SK-N-SH treated with all-trans-retinoic acid at 6 μM for 48 hours (cell line): ENCODE data around the gene GMPS.

ENCODE experiments used
- ATAC-seq: fragments of 200-7000 bp; cut with Tn5 transposase; 3 replicates; pipeline ENCODE4 v1.9.1; 2020; ENCODE audit warnings: mild to moderate bottlenecking, moderate library complexity
- ARNTL ChIP-seq: fragments of 450-650 bp; formaldehyde crosslinking; IDR thresholded peaks from 2 replicates; pipeline ENCODE4 v1.5.0; 2020; ENCODE audit warnings: low read depth, mild to moderate bottlenecking, moderate library complexity, borderline replicate concordance
- BACH2 ChIP-seq: fragments of 250-450 bp; sonication (Bioruptor Pico); IDR thresholded peaks from 2 replicates; pipeline ENCODE4 v1.9.0; 2021; ENCODE audit warnings: mild to moderate bottlenecking, borderline replicate concordance
- CREB5 ChIP-seq: fragments of 250-450 bp; sonication (Bioruptor Pico); IDR thresholded peaks from 2 replicates; pipeline ENCODE4 v1.5.1; 2020; ENCODE audit warnings: low read depth, mild to moderate bottlenecking, moderate library complexity
- CSDC2 ChIP-seq: fragments of 250-450 bp; sonication (Bioruptor Pico); IDR thresholded peaks from 2 replicates; pipeline ENCODE4 v1.5.0; 2020; ENCODE audit warnings: mild to moderate bottlenecking, moderate library complexity
- CSRNP3 ChIP-seq: fragments of 250-450 bp; sonication (Bioruptor Pico); IDR thresholded peaks from 2 replicates; pipeline ENCODE4 v1.5.1; 2021; ENCODE audit warnings: mild to moderate bottlenecking, moderate library complexity
- ESRRG ChIP-seq: fragments of 250-450 bp; sonication (Bioruptor Pico); IDR thresholded peaks from 2 replicates; pipeline ENCODE4 v1.6.1; 2021; ENCODE audit warnings: mild to moderate bottlenecking
- GLIS3 ChIP-seq: fragments of 250-450 bp; sonication (Bioruptor Pico); IDR thresholded peaks from 2 replicates; pipeline ENCODE4 v1.5.0; 2020; ENCODE audit warnings: mild to moderate bottlenecking, moderate library complexity
- ISL1 ChIP-seq: fragments of 250-450 bp; sonication (Bioruptor Pico); IDR thresholded peaks from 2 replicates; pipeline ENCODE4 v2.1.2; 2022; ENCODE audit warnings: mild to moderate bottlenecking, moderate library complexity
- PATZ1 ChIP-seq: fragments of 250-450 bp; sonication (Bioruptor Pico); IDR thresholded peaks from 2 replicates; pipeline ENCODE4 v1.8.0; 2020; ENCODE audit warnings: mild to moderate bottlenecking, moderate library complexity, borderline replicate concordance
- POU6F1 ChIP-seq: fragments of 250-450 bp; sonication (Bioruptor Pico); IDR thresholded peaks from 2 replicates; pipeline ENCODE4 v1.8.0; 2021; ENCODE audit warnings: low read depth, mild to moderate bottlenecking, moderate library complexity, borderline replicate concordance
- PPARA ChIP-seq: fragments of 250-450 bp; sonication (Bioruptor Pico); IDR thresholded peaks from 2 replicates; pipeline ENCODE4 v1.5.0; 2020; ENCODE audit warnings: mild to moderate bottlenecking, borderline replicate concordance
- RARB ChIP-seq: fragments of 250-450 bp; sonication (Bioruptor Pico); IDR thresholded peaks from 2 replicates; pipeline ENCODE4 v1.8.0; 2021; ENCODE audit warnings: mild to moderate bottlenecking, moderate library complexity
- SNAI2 ChIP-seq: fragments of 250-450 bp; sonication (Bioruptor Pico); IDR thresholded peaks from 2 replicates; pipeline ENCODE4 v1.5.0; 2020; ENCODE audit warnings: mild to moderate bottlenecking, moderate library complexity
- TCF4 ChIP-seq: fragments of 250-450 bp; sonication (Bioruptor Pico); IDR thresholded peaks from 2 replicates; pipeline ENCODE4 v1.8.0; 2021; ENCODE audit warnings: mild to moderate bottlenecking, moderate library complexity, borderline replicate concordance
- TOX ChIP-seq: fragments of 250-450 bp; sonication (Bioruptor Pico); IDR thresholded peaks from 2 replicates; pipeline ENCODE4 v1.8.0; 2021; ENCODE audit warnings: mild to moderate bottlenecking, moderate library complexity, borderline replicate concordance
- TSHZ2 ChIP-seq: fragments of 250-450 bp; sonication (Bioruptor Pico); IDR thresholded peaks from 2 replicates; pipeline ENCODE4 v1.5.0; 2020; ENCODE audit warnings: mild to moderate bottlenecking, moderate library complexity
- ZFP3 ChIP-seq: fragments of 250-450 bp; sonication (Bioruptor Pico); IDR thresholded peaks from 2 replicates; pipeline ENCODE4 v1.5.0; 2020; ENCODE audit warnings: mild to moderate bottlenecking, moderate library complexity
- ZFP30 ChIP-seq: fragments of 450-650 bp; formaldehyde crosslinking; IDR thresholded peaks from 2 replicates; pipeline ENCODE4 v1.5.0; 2022; ENCODE audit warnings: mild to moderate bottlenecking, moderate library complexity
- ZNF565 ChIP-seq: fragments of 450-650 bp; formaldehyde crosslinking; conservative IDR thresholded peaks from 2 replicates; pipeline ENCODE4 v1.5.0; 2020; ENCODE audit warnings: low read depth, mild to moderate bottlenecking, moderate library complexity
- ZNF70 ChIP-seq: fragments of 450-650 bp; formaldehyde crosslinking; IDR thresholded peaks from 2 replicates; pipeline ENCODE4 v1.5.0; 2020; ENCODE audit warnings: mild to moderate bottlenecking, moderate library complexity
- ZNF8 ChIP-seq: fragments of 450-650 bp; formaldehyde crosslinking; IDR thresholded peaks from 2 replicates; pipeline ENCODE4 v1.5.0; 2020; ENCODE audit warnings: mild to moderate bottlenecking, moderate library complexity

The GMPS gene

DNA sequence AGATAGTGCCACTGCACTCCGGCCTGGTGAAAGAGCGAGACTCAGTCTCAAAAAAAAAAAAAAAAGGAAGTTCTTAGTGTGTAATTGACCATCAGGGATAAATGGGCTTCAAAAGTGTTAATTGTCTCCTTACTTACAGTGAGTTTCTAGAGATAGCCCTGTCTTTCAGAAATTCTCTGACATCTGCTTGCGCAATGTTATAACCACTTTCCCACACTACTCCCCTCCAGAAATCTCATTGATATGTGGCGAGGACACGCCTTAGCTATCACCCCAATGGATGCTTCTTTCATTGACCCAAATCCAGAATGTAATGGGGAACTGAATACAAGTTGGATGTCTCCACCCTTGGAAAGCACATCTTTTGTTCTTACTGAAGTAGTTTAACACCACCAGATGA is 70.9 kb downstream of the GMPS start:
- ATAC-seq, result no peak
- TF ChIP-seq ISL1 (CRISPR knock-in tag) (no peak), PATZ1 (CRISPR knock-in tag) (no peak), ZFP3 (CRISPR knock-in tag) (no peak), ESRRG (no peak), CSRNP3 (no peak), GLIS3 (CRISPR knock-in tag) (no peak), ZNF8 (CRISPR knock-in tag) (no peak), TCF4 (no peak), ZFP30 (CRISPR knock-in tag) (no peak), ZNF565 (CRISPR knock-in tag) (no peak), CSDC2 (CRISPR knock-in tag) (no peak), CREB5 (CRISPR knock-in tag) (no peak), SNAI2 (CRISPR knock-in tag) (no peak), BACH2 (no peak), ZNF70 (no peak)

- no peak for TF ChIP-seq ZNF8 (CRISPR knock-in tag)
- TF ChIP-seq RARB, result no peak
- TF ChIP-seq ISL1 (CRISPR knock-in tag), result no peak
- TF ChIP-seq TOX (CRISPR knock-in tag), result no peak
- TF ChIP-seq TSHZ2 (CRISPR knock-in tag), result no peak
- TF ChIP-seq POU6F1, result no peak
- TF ChIP-seq ZNF70, result no peak
- no peak for TF ChIP-seq BACH2
- TF ChIP-seq ZFP3 (CRISPR knock-in tag), result no peak
- TF ChIP-seq PATZ1 (CRISPR knock-in tag), result no peak
- TF ChIP-seq SNAI2 (CRISPR knock-in tag), result no peak
- no peak for TF ChIP-seq PPARA (CRISPR knock-in tag)
- TF ChIP-seq CREB5 (CRISPR knock-in tag), result no peak
- TF ChIP-seq ZFP30 (CRISPR knock-in tag), result no peak
- TF ChIP-seq ZNF565 (CRISPR knock-in tag), result no peak
- TF ChIP-seq TCF4, result no peak
- TF ChIP-seq ARNTL, result no peak
- no peak for TF ChIP-seq GLIS3 (CRISPR knock-in tag)
- TF ChIP-seq CSDC2 (CRISPR knock-in tag), result no peak
- TF ChIP-seq CSRNP3, result no peak
- ATAC-seq, result no peak
Observed at GRCh38 chr3:155944081-155944480, 73.6 kb downstream of the GMPS start.
